Right lung (tissue), 5 donors: Measurements from ENCODE around the gene CHN1. TPM values are rescaled to one million over a fixed set of nuclear protein-coding genes. Genes with fewer than 3 reads are reported as not detected.
A peak's percentile ranks its signal among the peaks of the same experiment; 100 is the strongest.

Experiments
- DNase-seq, 2 donors: peaks; one replicate each; pipeline ENCODE4 v3.0.0-alpha.2; 2013
- polyA plus RNA-seq, 5 donors: library from polyadenylated mRNA; unstranded; fragments of 120-200 nt; gene quantifications; one replicate each; pipeline versions ENCODE4 v1.2.1 to v1.2.3, GENCODE V29; 2013; ENCODE audit warnings: inconsistent platforms in 1 of 5, low replicate concordance in 1 of 5; ENCODE audit not compliant: insufficient read length in 5 of 5, insufficient read depth in 1 of 5

The CHN1 gene
- polyA plus RNA-seq, 5 donors, result 85.6 to 155 (median 112) TPM

- DNase-seq, result no peak
Measured at GRCh38 chr2:174977364-174977763, 27.8 kb downstream of the CHN1 start.

DNA sequence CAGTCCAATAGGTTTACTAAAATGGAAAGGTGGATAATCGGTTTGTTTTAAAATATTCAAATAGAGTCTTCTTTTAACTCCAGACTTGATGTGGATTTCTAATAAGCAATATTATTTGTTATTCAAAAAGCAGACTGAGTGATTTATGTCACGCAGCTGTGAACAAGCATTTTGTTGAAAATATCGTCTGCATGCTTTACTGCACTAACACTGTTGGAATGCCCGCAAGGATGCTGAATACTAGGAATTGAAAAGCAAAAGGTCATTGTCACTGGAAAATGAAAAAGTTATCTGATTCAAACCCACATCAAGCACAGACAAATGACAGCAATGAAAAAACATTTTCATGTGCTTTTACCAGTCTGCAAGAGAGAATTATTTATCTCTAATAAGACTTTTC is 31.1 kb downstream of the CHN1 start:
- DNase-seq, result no peak

GRCh38 chr2:174972924-174973323 is 32.3 kb downstream of the CHN1 start:
- DNase-seq, result no peak

DNA sequence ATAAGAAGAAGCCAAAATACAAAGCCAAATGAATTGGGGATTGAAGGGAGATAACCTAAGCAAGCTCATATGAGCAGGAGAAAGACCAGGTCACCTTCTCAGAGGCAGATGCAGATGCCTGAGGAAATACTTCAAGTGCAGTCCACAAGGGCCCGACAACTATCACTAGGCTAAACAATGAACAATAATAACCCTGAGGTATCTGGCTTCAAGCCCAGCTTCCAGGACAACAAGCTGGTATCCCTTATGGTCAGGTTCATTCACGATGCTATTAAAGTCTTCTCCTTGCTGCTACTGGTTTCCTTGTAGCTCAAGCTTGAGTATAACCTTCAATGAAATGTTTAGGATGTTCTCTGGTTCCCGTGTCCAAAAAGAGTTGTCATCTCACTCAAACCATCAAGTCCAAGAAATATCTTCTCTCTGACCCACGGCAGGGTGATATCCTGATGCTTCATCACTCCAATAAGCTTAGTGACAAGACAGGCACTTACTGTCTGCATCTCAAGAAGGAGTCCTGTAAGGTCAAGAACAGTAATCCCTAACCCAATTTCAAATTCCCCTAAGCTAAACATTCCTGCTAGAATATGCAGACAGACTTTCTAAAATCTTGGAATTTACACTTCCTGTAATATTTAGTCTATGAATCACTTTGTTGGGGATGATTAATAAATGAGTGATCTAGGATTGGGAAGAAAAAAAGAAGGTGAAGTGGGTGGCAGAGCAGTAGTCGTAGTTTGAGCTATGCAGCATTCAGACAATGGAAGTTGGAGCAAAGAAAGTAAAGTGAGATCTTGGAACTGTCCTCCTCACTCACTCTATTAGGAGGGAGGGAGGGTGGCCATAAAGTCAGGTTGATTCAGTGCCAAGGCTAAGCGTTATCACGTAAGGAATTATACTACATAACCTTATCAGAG is 33.1 kb downstream of the CHN1 start:
- no peak for DNase-seq

DNA sequence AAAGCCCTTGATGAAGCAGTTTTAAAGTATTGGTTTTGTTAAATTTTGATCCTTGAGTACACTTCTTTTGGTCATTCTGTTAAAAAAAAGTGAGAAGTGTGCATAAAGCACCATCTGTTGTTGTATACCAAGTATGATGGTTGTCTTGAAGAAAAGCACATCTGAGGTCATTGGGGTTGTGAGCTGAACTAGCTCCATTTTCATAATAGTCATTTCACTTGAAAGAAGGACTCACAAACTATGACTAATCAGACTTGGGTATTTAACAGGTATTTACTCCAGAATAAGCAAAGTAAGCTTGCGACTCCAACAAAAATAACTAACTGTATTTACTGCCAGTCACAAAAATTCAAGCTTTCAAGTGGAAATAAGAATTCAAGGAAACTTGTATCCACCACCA is 35.1 kb downstream of the CHN1 start:
- DNase-seq, result no peak

DNA sequence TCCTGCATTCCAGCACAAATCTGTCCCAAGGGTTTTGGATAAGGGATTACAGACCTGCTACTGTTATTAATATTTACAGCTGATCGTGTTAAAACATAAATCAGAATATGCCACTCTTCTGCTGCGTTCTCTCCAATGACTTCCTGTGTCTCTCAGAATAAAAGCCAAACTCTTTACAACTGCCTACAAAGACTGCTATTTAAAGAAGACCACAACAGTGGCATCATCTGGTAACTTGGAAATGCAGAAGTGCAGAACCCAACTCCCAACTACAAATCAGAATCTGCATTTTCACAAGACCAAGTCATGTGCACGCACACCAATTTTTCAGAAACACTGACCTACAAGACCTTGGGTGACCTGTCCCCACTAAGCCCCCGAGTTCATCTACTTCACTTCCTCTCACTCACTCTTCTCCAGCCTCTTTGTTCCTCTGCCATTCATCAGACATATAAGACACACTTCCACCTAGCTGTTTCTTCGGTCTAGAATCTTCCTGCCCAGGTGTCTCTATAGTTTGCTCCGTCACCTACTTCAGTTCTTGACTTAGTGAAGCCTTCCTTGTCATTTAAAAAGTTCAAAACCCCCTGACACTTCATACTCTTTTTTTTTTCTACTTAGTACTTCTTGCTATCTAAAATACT is 36.0 kb downstream of the CHN1 start:
- DNase-seq, result no peak

- DNase-seq, result peak in 1 of 2 donors; percentile 46
Measured at GRCh38 chr2:174967691-174968260, 37.4 kb downstream of the CHN1 start.

- no peak for DNase-seq
Measured at GRCh38 chr2:174967086-174967485, 38.1 kb downstream of the CHN1 start.

GRCh38 chr2:174965992-174966744 is 39.0 kb downstream of the CHN1 start:
- no peak for DNase-seq

DNA sequence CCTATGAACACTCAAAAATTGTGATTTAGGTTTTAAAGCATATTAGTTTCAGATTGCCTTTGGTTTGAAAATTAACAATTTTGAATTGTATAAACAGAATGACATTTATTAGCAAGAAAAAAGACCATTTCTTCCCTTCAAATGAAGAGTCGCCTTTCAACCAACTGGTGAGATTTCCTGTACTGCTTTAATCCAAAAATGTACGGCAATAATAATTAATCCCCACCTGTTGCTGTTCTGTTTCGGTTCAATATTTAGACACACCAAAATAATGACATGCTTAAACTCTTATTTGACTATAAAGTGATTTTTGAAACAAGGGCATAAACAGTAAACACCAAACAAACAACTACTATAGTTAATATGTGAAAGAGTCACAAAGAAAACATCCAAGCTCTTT is 39.6 kb downstream of the CHN1 start:
- no peak for DNase-seq

- DNase-seq, result no peak
Measured at GRCh38 chr2:174964404-174964803, 40.8 kb downstream of the CHN1 start.

- no peak for DNase-seq
Measured at GRCh38 chr2:174963437-174964400, 41.5 kb downstream of the CHN1 start.

DNA sequence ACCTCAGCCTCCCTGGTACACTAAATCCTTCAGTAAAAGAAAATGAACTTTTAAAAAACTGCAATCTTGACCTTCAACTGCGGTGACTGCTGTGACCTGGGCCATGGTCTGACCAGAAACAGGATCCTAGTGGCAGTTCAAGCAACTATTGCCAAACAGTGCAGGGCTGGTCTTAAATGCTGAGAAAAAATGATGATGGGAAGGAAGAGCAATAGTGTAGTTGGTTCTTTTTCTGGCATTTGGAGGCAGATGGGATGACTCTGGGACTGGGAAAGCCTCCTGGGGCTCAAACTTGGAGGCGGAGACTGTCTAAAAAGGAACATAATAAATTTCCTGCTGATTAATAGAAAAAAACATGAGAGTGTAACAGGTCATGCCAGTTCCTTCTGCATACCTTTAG is 45.4 kb downstream of the CHN1 start:
- no peak for DNase-seq

GRCh38 chr2:174957050-174957449 is 48.1 kb downstream of the CHN1 start:
- DNase-seq, result no peak

DNA sequence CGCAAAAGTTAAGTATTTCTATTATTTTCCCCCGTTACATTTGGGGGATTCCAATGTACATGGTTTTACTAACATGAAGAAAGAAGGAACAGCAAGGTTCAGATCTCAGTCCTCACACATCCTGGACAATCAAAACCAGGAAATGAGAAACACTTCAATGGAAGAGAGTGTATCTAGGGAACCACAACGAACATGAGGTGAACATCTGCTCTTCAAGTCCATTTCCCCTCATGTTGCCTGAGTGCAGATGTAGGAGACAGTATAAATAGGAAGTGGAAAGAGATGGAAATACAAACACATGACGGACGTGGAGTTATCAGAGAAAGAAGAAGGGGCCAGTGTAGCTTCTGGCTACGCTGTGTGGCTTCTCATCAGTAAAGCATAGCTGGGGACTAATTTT is 52.6 kb downstream of the CHN1 start:
- DNase-seq, result no peak

DNA sequence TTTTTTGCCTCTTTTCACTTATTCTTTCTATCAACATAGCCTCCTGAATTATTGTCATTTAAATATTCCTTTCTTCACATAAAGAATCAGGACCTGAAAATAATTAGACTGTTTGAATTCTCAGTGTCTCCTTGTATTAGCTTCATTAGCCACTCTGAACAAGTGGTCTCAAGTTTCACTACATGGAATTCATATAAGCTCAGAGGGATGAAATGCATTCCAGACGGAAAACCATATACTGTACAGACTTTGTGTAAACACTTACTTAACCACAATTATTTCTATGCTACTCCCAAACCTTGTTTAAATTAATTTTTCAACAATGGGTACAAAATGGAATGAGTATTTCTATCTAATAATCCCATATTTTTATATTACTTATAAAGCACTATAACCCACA is 53.4 kb downstream of the CHN1 start:
- DNase-seq, result no peak

DNA sequence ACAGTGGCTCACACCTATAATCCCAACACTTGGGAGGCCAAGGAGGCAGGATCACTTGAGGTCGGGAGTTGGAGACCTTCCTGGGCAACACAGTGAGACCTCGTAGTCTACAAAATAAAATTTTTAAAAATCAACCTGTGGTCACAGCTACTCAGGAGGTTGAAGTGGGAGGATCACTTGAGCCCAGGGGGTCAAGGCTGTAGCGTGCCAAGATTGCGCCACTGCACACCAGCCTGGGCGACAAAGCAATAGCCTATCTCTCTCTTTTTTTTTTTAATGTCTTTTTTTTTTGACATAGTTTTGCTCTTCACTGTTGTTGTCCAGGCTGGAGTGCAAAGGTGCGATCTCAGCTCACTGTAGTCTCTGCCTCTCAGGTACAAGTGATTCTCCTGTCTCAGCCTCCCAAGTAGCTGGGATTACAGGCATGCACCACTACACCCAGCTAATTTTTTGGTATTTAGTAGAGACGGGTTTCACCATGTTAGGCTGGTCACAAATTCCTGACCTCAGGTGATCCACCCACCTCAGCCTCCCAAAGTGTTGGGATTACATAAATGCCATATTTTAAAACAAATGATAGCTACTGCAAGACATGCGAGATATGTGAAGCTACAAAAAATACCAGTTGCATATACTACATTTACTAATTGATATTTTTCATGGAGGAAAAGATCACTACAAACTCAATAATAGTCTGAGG is 55.0 kb downstream of the CHN1 start:
- DNase-seq, result no peak

DNA sequence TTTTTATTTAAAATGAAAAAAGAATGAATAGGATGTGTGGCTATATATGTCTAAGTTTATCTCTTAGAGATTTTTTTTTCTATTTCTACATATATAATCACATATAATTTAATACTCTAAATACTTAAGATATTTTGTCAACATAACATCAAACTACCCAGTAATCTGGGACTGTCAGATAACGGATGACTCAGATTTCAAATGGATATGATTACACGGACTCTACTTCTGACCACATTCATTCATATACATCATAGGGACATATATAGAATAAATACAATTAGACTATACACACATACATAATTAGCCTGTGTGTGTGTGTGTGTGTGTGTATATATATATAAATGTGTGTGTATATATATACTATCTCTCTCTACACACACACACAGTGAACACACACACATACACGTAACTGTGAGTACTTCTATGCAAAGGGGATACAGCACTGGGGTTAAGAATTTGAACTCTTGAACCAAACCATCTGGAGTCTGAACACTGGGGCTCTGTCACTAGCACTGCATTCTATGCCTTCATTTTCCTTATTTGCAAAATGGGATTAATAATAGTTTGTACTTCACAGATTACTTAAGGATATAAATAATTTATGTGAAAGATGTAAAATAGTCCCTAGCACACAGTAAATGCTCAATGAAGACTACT is 59.5 kb downstream of the CHN1 start:
- no peak for DNase-seq

DNA sequence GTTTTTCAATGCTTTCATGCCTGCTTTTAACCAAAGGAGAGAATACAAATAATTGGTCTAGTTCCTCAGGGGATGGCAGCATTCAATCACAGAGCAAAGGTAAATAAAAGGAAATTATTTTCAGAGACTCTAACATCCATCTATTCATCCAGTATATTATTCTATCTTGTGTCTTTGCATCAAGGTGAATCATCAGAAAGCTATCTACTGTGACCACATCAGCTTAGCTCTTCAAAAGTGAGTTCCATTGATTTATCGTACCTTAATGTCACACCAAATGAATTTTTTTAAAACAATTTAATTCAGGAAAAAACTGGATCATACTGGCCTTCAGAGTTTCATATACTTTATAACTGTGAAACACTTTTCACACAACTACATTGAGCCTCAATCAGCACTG is 66.1 kb downstream of the CHN1 start:
- DNase-seq, result no peak

GRCh38 chr2:174931724-174932123 is 73.5 kb downstream of the CHN1 start:
- no peak for DNase-seq
